SJCRH30 (cell line): ENCODE data around the gene C14orf119. TPM values are rescaled to one million over a fixed set of nuclear protein-coding genes. Genes with fewer than 3 reads are reported as not detected.
A peak's percentile ranks its signal among the peaks of the same experiment; 100 is the strongest.

Experiments
- DNase-seq, 2 experiments: peaks; one replicate each; pipeline ENCODE4 v3.0.0-alpha.2; 2015 to 2020
- H3K27ac ChIP-seq: fragments of 250-450 bp; sonication (Bioruptor Pico); 2 replicates; pipeline ENCODE4 v1.5.1; 2020; ENCODE audit warnings: mild to moderate bottlenecking, moderate library complexity
- H3K27me3 ChIP-seq: fragments of 250-450 bp; sonication (Bioruptor Pico); 2 replicates; pipeline ENCODE4 v1.5.1; 2020; ENCODE audit warnings: mild to moderate bottlenecking, moderate library complexity
- H3K36me3 ChIP-seq: fragments of 250-450 bp; sonication (Bioruptor Pico); 2 replicates; pipeline ENCODE4 v1.5.1; 2020; ENCODE audit warnings: mild to moderate bottlenecking, moderate library complexity
- H3K4me1 ChIP-seq: fragments of 250-450 bp; sonication (Bioruptor Pico); 2 replicates; pipeline ENCODE4 v1.5.1; 2020; ENCODE audit warnings: mild to moderate bottlenecking, moderate library complexity
- H3K4me3 ChIP-seq: fragments of 250-450 bp; sonication (Bioruptor Pico); 2 replicates; pipeline ENCODE4 v1.5.1; 2020; ENCODE audit warnings: mild to moderate bottlenecking, moderate library complexity
- H3K9me3 ChIP-seq: fragments of 250-450 bp; sonication (Bioruptor Pico); replicated peaks from 2 replicates; pipeline ENCODE4 v1.5.1; 2020; ENCODE audit warnings: mild to moderate bottlenecking, moderate library complexity
- total RNA-seq: library from RNA; depleted of rRNA; stranded (reverse); fragments of >200 nt; shearing (Covaris generic); gene quantifications from 2 replicates; pipeline ENCODE4 v1.2.3, GENCODE V29; 2014

The C14orf119 gene
- total RNA-seq, 1 experiment from 2014 or later: 43.6 TPM

- Histone ChIP-seq H3K4me3 (no peak overlapping the region), H3K9me3 (no peaks in the 10 kb centered on the region), H3K36me3 (no peaks in the 10 kb centered on the region), H3K4me1 (peaks cover 22% of the 10 kb centered on the region), H3K27me3 (peaks cover 3% of the 10 kb centered on the region; the same call in 1 of the 2 replicates), H3K27ac (no peak overlapping the region)
- no peak for DNase-seq
These were observed 22.2 kb downstream of the C14orf119 start for GRCh38 chr14:23117371-23118020.

GRCh38 chr14:23118506-23119362, 23.4 kb downstream of the C14orf119 start, which contains the start of gene CEBPE:
Gene CEBPE, minus strand, starts transcription at chr14:23119255. Its CDS starts 164 bp downstream, at chr14:23119091.
- no peak for DNase-seq
- no peak within 1 kb of the TSS for H3K27ac ChIP-seq

GRCh38 chr14:23119363-23120327, 24.3 kb downstream of the C14orf119 start:
- Histone ChIP-seq H3K27ac (no peak overlapping the region), H3K4me3 (no peak overlapping the region), H3K4me1 (peaks cover 13% of the 10 kb centered on the region), H3K36me3 (no peaks in the 10 kb centered on the region), H3K9me3 (no peaks in the 10 kb centered on the region), H3K27me3 (peaks cover 3% of the 10 kb centered on the region; the same call in 1 of the 2 replicates)
- no peak for DNase-seq

More at GRCh38 chr14:23118506-23119362, 23.4 kb downstream of the C14orf119 start, which contains the start of gene CEBPE:
- Histone ChIP-seq H3K36me3 (no peaks in the 10 kb centered on the region), H3K4me1 (peaks cover 18% of the 10 kb centered on the region), H3K27me3 (peaks cover 3% of the 10 kb centered on the region; the same call in 1 of the 2 replicates), H3K9me3 (no peaks in the 10 kb centered on the region), H3K4me3 (no peak within 1 kb of the TSS)

- H3K27me3 ChIP-seq: peaks cover 3% of the 10 kb centered on the region; the same call in 1 of the 2 replicates
- no peaks in the 10 kb centered on the region for H3K9me3 ChIP-seq
- peak; percentile 85 to 94 for DNase-seq
- no peaks in the 10 kb centered on the region for H3K36me3 ChIP-seq
- no peak overlapping the region for H3K4me3 ChIP-seq
- H3K4me1 ChIP-seq: peaks cover 6% of the 10 kb centered on the region; the same call in 1 of the 2 replicates
- H3K27ac ChIP-seq: no peak overlapping the region
These were observed 25.4 kb downstream of the C14orf119 start for GRCh38 chr14:23120541-23121251.

- no peak overlapping the region for H3K4me3 ChIP-seq
- no peak for DNase-seq
These were observed 26.1 kb downstream of the C14orf119 start for GRCh38 chr14:23121361-23121771.

GRCh38 chr14:23122086-23122485, 26.8 kb downstream of the C14orf119 start:
- peaks cover 6% of the 10 kb centered on the region for H3K27me3 ChIP-seq
- no peak overlapping the region for H3K4me3 ChIP-seq
- H3K4me1 ChIP-seq: peaks cover 6% of the 10 kb centered on the region; the same call in 1 of the 2 replicates
- H3K36me3 ChIP-seq: no peaks in the 10 kb centered on the region
- no peaks in the 10 kb centered on the region for H3K9me3 ChIP-seq
- H3K27ac ChIP-seq: no peak overlapping the region
- no peak for DNase-seq

More at GRCh38 chr14:23121361-23121771, 26.1 kb downstream of the C14orf119 start:
- Histone ChIP-seq H3K36me3 (no peaks in the 10 kb centered on the region), H3K4me1 (peaks cover 6% of the 10 kb centered on the region; the same call in 1 of the 2 replicates), H3K27ac (no peak overlapping the region), H3K9me3 (no peaks in the 10 kb centered on the region), H3K27me3 (peaks cover 3% of the 10 kb centered on the region; the same call in 1 of the 2 replicates)

- peak; percentile 49 to 58 for DNase-seq
- peaks cover 6% of the 10 kb centered on the region; the same call in 1 of the 2 replicates for H3K4me1 ChIP-seq
- no peaks in the 10 kb centered on the region for H3K36me3 ChIP-seq
- H3K4me3 ChIP-seq: no peak overlapping the region
- H3K27ac ChIP-seq: no peak overlapping the region
- H3K27me3 ChIP-seq: peaks cover 19% of the 10 kb centered on the region
- H3K9me3 ChIP-seq: no peaks in the 10 kb centered on the region
These were observed 28.1 kb downstream of the C14orf119 start for GRCh38 chr14:23123419-23123818.

- H3K4me1 ChIP-seq: peaks cover 6% of the 10 kb centered on the region; the same call in 1 of the 2 replicates
- no peak overlapping the region for H3K27ac ChIP-seq
- H3K36me3 ChIP-seq: no peaks in the 10 kb centered on the region
- H3K27me3 ChIP-seq: peaks cover 17% of the 10 kb centered on the region
- no peaks in the 10 kb centered on the region for H3K9me3 ChIP-seq
- no peak overlapping the region for H3K4me3 ChIP-seq
- DNase-seq: no peak
These were observed 29.1 kb downstream of the C14orf119 start for GRCh38 chr14:23124337-23124954.

- Histone ChIP-seq H3K4me1 (peaks cover 6% of the 10 kb centered on the region; the same call in 1 of the 2 replicates), H3K27me3 (peaks cover 19% of the 10 kb centered on the region), H3K36me3 (no peaks in the 10 kb centered on the region), H3K9me3 (no peaks in the 10 kb centered on the region), H3K27ac (no peak overlapping the region), H3K4me3 (no peak overlapping the region)
- no peak for DNase-seq
These were observed 29.7 kb downstream of the C14orf119 start for GRCh38 chr14:23125011-23125410.

GRCh38 chr14:23125933-23126524, 30.7 kb downstream of the C14orf119 start:
- no peaks in the 10 kb centered on the region for H3K36me3 ChIP-seq
- no peak overlapping the region for H3K27ac ChIP-seq
- H3K4me3 ChIP-seq: no peak overlapping the region
- no peak for DNase-seq
- H3K27me3 ChIP-seq: peaks cover 21% of the 10 kb centered on the region
- H3K9me3 ChIP-seq: no peaks in the 10 kb centered on the region
- peaks cover 6% of the 10 kb centered on the region; the same call in 1 of the 2 replicates for H3K4me1 ChIP-seq

GRCh38 chr14:23126548-23127278, 31.4 kb downstream of the C14orf119 start:
- no peaks in the 10 kb centered on the region for H3K9me3 ChIP-seq
- no peak overlapping the region for H3K4me3 ChIP-seq
- peaks cover 6% of the 10 kb centered on the region; the same call in 1 of the 2 replicates for H3K4me1 ChIP-seq
- no peaks in the 10 kb centered on the region for H3K36me3 ChIP-seq
- no peak overlapping the region for H3K27ac ChIP-seq
- H3K27me3 ChIP-seq: peaks cover 21% of the 10 kb centered on the region
- DNase-seq: no peak

- peaks cover 5% of the 10 kb centered on the region; the same call in 1 of the 2 replicates for H3K4me1 ChIP-seq
- H3K4me3 ChIP-seq: no peak overlapping the region
- DNase-seq: no peak
- no peaks in the 10 kb centered on the region for H3K9me3 ChIP-seq
- no peaks in the 10 kb centered on the region for H3K36me3 ChIP-seq
- no peak overlapping the region for H3K27ac ChIP-seq
- peaks cover 21% of the 10 kb centered on the region for H3K27me3 ChIP-seq
These were observed 32.6 kb downstream of the C14orf119 start for GRCh38 chr14:23127861-23128260.
